HCT116 (cell line): ENCODE measurements around the gene RRAGC. TPM values are rescaled to one million over a fixed set of nuclear protein-coding genes. Genes with fewer than 3 reads are reported as not detected.

Experiments used
- ATAC-seq: fragments of 200-7000 bp; cut with Tn5 transposase; 2 replicates; pipeline ENCODE4 v1.9.1; 2020; ENCODE audit warnings: mild to moderate bottlenecking, moderate library complexity
- BruUV-seq: library from RNA; stranded (reverse); fragments of 400-500 nt; replicated peaks from 2 replicates; lab custom pipeline; 2021; lab: Mats Ljungman, UMichigan
- CTCF ChIA-PET: fragments of 300-600 bp; sonication (Branson Sonifier 250); formaldehyde crosslinking; loops from one replicate; lab custom pipeline; 2021; ENCODE audit warnings: antibody characterized with exemption; lab: Charles Lee
- POLR2A ChIA-PET: fragments of 300-600, 350-600 bp; sonication (Branson Sonifier 250); formaldehyde crosslinking; loops from one replicate; lab custom pipeline; 2021; ENCODE audit warnings: antibody characterized with exemption; lab: Charles Lee
- RAD21 ChIA-PET, 2 experiments: fragments of 300-600 bp; sonication (Branson Sonifier 250); formaldehyde crosslinking; loops; one replicate each; lab custom pipeline; 2023; ENCODE audit warnings: low total read pairs in 2 of 2; ENCODE audit not compliant: uncharacterized antibody in 2 of 2, unreplicated experiment in 2 of 2, low non-redundant PET in 1 of 2; lab: Charles Lee
- DNase-seq: peaks from one replicate; pipeline ENCODE4 v3.0.0-alpha.2; 2010; ENCODE audit warnings: low read depth, low spot score
- H2AFZ ChIP-seq: fragments of 200-600 bp; shearing (Covaris generic), sonication (generic); 2 replicates; pipeline ENCODE4 v1.6.1; 2017; ENCODE audit warnings: low read depth, mixed run types, mixed read lengths, antibody characterized with exemption, low read length; ENCODE audit not compliant: poor library complexity, severe bottlenecking
- H3K27ac ChIP-seq: 2 replicates; pipeline ENCODE4 v1.5.1; 2012; ENCODE audit warnings: low read depth, low read length
- H3K27me3 ChIP-seq: fragments of 200-600 bp; sonication (generic); 2 replicates; pipeline ENCODE4 v1.6.1; 2016; ENCODE audit warnings: mixed run types, low read length, mixed read lengths; ENCODE audit not compliant: insufficient read depth
- H3K36me3 ChIP-seq, 2 experiments: fragments of 200-500 bp in 1 of 2; fragments of 200-600 bp in 1 of 2; sonication (Bioruptor generic) in 1 of 2; sonication (generic) in 1 of 2; 2 replicates each; pipeline versions ENCODE4 v1.5.1 to v1.6.1; 2014 to 2016; ENCODE audit warnings: low read length in 2 of 2, inconsistent platforms in 1 of 2, mixed read lengths in 1 of 2, mixed run types in 1 of 2; ENCODE audit not compliant: insufficient read depth in 2 of 2, control insufficient read depth in 1 of 2
- H3K4me1 ChIP-seq, 2 experiments: fragments of 200-600 bp in 1 of 2; sonication (generic) in 1 of 2; 2 replicates each; pipeline versions ENCODE4 v1.5.1 to v1.6.1; 2012 to 2017; ENCODE audit warnings: low read length in 2 of 2, inconsistent platforms in 1 of 2, mild to moderate bottlenecking in 1 of 2, mixed read lengths in 1 of 2, mixed run types in 1 of 2, moderate library complexity in 1 of 2; ENCODE audit not compliant: insufficient read depth in 2 of 2, control insufficient read depth in 1 of 2
- H3K4me2 ChIP-seq: fragments of 200-600 bp; sonication (generic); 2 replicates; pipeline ENCODE4 v1.6.1; 2017; ENCODE audit warnings: mixed run types, low read length, mixed read lengths
- H3K4me3 ChIP-seq, 2 experiments: fragments of 200-600 bp in 1 of 2; sonication (generic) in 1 of 2; replicated peaks in 1 of 2; 2 replicates each; pipeline ENCODE4 v1.5.1; 2011 to 2016; ENCODE audit warnings: low read length in 2 of 2, control low read depth in 1 of 2, low read depth in 1 of 2, mild to moderate bottlenecking in 1 of 2, mixed read lengths in 1 of 2, mixed run types in 1 of 2
- H3K79me2 ChIP-seq: fragments of 200-600 bp; sonication (generic); 2 replicates; pipeline ENCODE4 v1.6.1; 2017; ENCODE audit warnings: mild to moderate bottlenecking, mixed run types, low read length, moderate library complexity, mixed read lengths; ENCODE audit not compliant: insufficient read depth
- H3K9ac ChIP-seq: fragments of 200-600 bp; sonication (generic); 2 replicates; pipeline ENCODE4 v1.6.1; 2016; ENCODE audit warnings: low read length, mixed read lengths
- H3K9me2 ChIP-seq: fragments of 200-600 bp; sonication (generic), shearing (Covaris generic); 2 replicates; pipeline ENCODE4 v1.6.1; 2017; ENCODE audit warnings: mixed run types, mild to moderate bottlenecking, moderate library complexity; ENCODE audit not compliant: insufficient read depth
- H3K9me3 ChIP-seq, 2 experiments: fragments of 200-500 bp in 1 of 2; fragments of 200-600 bp in 1 of 2; sonication (Bioruptor generic) in 1 of 2; sonication (generic) in 1 of 2; 2 replicates each; pipeline ENCODE4 v1.6.1; 2014 to 2017; ENCODE audit warnings: low read length in 2 of 2, mixed read lengths in 2 of 2, inconsistent platforms in 1 of 2, low read depth in 1 of 2, mild to moderate bottlenecking in 1 of 2, mixed run types in 1 of 2, moderate library complexity in 1 of 2; ENCODE audit not compliant: control insufficient read depth in 1 of 2, insufficient read depth in 1 of 2
- H4K20me1 ChIP-seq: fragments of 200-600 bp; sonication (generic), shearing (Covaris generic); 2 replicates; pipeline ENCODE4 v1.6.1; 2017; ENCODE audit warnings: mixed run types, mild to moderate bottlenecking, moderate library complexity; ENCODE audit not compliant: insufficient read depth
- CEBPB ChIP-seq: IDR thresholded peaks from 2 replicates; pipeline ENCODE4 v1.6.1; 2012; ENCODE audit warnings: low read depth
- ELF1 ChIP-seq: IDR thresholded peaks from 2 replicates; pipeline ENCODE4 v1.6.1; 2012; ENCODE audit warnings: low read depth, borderline replicate concordance
- EZH2phosphoT487 ChIP-seq: fragments of 200-600 bp; IDR thresholded peaks from 2 replicates; pipeline ENCODE4 v1.6.1; 2018; ENCODE audit warnings: antibody characterized with exemption, borderline replicate concordance
- POLR2A ChIP-seq: IDR thresholded peaks from 2 replicates; pipeline ENCODE4 v1.7.0; 2011; ENCODE audit warnings: borderline replicate concordance; ENCODE audit not compliant: insufficient read depth, insufficient read length; ENCODE audit errors: extremely low read depth
- POLR2AphosphoS5 ChIP-seq: IDR thresholded peaks from 2 replicates; pipeline ENCODE4 v1.6.1; 2011; ENCODE audit warnings: mild to moderate bottlenecking, low read depth, low read length, moderate library complexity
- SP1 ChIP-seq: IDR thresholded peaks from 2 replicates; pipeline ENCODE4 v1.6.1; 2012; ENCODE audit warnings: low read depth
- SRF ChIP-seq: IDR thresholded peaks from 2 replicates; pipeline ENCODE4 v1.6.1; 2012; ENCODE audit warnings: low read depth
- ZFX ChIP-seq: fragments of 450-650 bp; IDR thresholded peaks from 2 replicates; pipeline ENCODE4 v1.6.1; 2017
- intact Hi-C: fragments of 100-400 bp; cut with micrococcal nuclease; formaldehyde crosslinking; loops from 2 replicates; pipeline ENCODE4 v1.10.0; 2022
- total RNA-seq: library from RNA; stranded (reverse); gene quantifications from one replicate; pipeline ENCODE4 v1.2.1, GENCODE V29; 2021; ENCODE audit not compliant: unreplicated experiment
- TF ChIP-seq, protein P1 (sequence below): IDR thresholded peaks from 2 replicates; pipeline ENCODE4 v1.6.1; 2012; ENCODE audit warnings: low read depth
- TF ChIP-seq, protein P2 (sequence below), 3 experiments: fragments of 200-600 bp in 1 of 3; sonication (generic) in 1 of 3; IDR thresholded peaks in 2 of 3; conservative IDR thresholded peaks in 1 of 3; 2 replicates each; pipeline ENCODE4 v1.5.1; 2012 to 2017; ENCODE audit warnings: low read depth in 2 of 3, low read length in 2 of 3, antibody characterized with exemption in 1 of 3, borderline replicate concordance in 1 of 3, control low read depth in 1 of 3, mild to moderate bottlenecking in 1 of 3, mixed read lengths in 1 of 3, mixed run types in 1 of 3, moderate library complexity in 1 of 3; ENCODE audit not compliant: insufficient read depth in 1 of 3

The RRAGC gene
- total RNA-seq, 1 experiment from 2014 or later, result 11.7 TPM

DNA sequence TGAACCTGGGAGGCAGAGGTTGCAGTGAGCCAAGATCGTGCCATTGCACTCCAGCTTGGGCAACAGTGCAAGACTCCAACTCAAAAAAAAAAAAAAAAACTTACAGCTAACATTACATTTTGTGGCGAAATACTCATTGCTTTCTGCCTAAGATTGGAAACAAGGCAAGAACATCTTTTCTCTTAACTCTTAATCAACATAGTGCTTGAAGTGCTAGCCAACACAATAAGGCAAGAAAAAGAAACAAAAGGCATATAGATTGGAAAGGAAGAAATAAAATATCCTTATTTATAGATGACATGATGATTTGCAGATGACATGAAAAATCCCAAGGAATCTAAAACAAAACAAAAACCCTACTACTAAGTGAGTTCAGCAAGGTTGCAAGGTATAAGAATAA lies 46.4 kb upstream of the RRAGC start (continued):
- TF ChIP-seq, protein P1, sequence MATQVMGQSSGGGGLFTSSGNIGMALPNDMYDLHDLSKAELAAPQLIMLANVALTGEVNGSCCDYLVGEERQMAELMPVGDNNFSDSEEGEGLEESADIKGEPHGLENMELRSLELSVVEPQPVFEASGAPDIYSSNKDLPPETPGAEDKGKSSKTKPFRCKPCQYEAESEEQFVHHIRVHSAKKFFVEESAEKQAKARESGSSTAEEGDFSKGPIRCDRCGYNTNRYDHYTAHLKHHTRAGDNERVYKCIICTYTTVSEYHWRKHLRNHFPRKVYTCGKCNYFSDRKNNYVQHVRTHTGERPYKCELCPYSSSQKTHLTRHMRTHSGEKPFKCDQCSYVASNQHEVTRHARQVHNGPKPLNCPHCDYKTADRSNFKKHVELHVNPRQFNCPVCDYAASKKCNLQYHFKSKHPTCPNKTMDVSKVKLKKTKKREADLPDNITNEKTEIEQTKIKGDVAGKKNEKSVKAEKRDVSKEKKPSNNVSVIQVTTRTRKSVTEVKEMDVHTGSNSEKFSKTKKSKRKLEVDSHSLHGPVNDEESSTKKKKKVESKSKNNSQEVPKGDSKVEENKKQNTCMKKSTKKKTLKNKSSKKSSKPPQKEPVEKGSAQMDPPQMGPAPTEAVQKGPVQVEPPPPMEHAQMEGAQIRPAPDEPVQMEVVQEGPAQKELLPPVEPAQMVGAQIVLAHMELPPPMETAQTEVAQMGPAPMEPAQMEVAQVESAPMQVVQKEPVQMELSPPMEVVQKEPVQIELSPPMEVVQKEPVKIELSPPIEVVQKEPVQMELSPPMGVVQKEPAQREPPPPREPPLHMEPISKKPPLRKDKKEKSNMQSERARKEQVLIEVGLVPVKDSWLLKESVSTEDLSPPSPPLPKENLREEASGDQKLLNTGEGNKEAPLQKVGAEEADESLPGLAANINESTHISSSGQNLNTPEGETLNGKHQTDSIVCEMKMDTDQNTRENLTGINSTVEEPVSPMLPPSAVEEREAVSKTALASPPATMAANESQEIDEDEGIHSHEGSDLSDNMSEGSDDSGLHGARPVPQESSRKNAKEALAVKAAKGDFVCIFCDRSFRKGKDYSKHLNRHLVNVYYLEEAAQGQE, result no peak

DNA sequence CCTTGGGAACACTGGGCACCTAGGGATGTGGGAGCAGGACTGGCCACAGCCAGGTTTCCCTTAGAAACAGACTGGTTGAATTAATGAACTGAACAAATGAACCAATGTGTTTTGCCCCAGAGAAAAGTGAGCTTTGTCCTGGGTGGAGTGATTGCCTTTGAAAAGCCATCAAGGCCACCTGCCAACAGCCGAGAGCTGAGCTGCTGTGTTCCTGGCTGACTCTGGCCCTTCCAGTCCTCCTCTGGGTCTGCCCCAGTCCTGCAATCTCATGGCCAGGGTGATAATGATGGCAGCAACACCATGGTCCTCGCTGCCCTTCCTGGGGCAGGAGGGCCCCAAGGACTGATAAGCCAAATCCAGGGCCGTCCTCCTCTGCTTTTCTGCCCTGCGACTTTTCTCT lies 40.0 kb upstream of the RRAGC start:
- DNase-seq (no peak), ATAC-seq (no peak)
- Histone ChIP-seq H4K20me1 (no peaks in the 10 kb centered on the region), H3K4me3 (no peak overlapping the region), H3K9ac (no peak overlapping the region), H2AFZ (no peak overlapping the region), H3K4me1 (no peaks in the 10 kb centered on the region), H3K79me2 (no peaks in the 10 kb centered on the region), H3K27ac (no peak overlapping the region), H3K27me3 (no peaks in the 10 kb centered on the region), H3K36me3 (no peaks in the 10 kb centered on the region), H3K9me2 (no peaks in the 10 kb centered on the region), H3K4me2 (no peak overlapping the region), H3K9me3 (no peaks in the 10 kb centered on the region)
- no peak for TF ChIP-seq ZFX
- TF ChIP-seq POLR2AphosphoS5, result no peak
- TF ChIP-seq EZH2phosphoT487, result no peak
- TF ChIP-seq, protein P2, sequence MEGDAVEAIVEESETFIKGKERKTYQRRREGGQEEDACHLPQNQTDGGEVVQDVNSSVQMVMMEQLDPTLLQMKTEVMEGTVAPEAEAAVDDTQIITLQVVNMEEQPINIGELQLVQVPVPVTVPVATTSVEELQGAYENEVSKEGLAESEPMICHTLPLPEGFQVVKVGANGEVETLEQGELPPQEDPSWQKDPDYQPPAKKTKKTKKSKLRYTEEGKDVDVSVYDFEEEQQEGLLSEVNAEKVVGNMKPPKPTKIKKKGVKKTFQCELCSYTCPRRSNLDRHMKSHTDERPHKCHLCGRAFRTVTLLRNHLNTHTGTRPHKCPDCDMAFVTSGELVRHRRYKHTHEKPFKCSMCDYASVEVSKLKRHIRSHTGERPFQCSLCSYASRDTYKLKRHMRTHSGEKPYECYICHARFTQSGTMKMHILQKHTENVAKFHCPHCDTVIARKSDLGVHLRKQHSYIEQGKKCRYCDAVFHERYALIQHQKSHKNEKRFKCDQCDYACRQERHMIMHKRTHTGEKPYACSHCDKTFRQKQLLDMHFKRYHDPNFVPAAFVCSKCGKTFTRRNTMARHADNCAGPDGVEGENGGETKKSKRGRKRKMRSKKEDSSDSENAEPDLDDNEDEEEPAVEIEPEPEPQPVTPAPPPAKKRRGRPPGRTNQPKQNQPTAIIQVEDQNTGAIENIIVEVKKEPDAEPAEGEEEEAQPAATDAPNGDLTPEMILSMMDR (IDR thresholded peaks at IDR 0.05 in 2 of 3, conservative IDR thresholded peaks at IDR 0.05 in 1 of 3; ENCODE audit: borderline replicate concordance in 1 of 3, insufficient read depth in 1 of 3, low read depth in 2 of 3, low read length in 2 of 3), result no peak
- TF ChIP-seq SP1, result no peak
- no peak for TF ChIP-seq SRF
- no peak for TF ChIP-seq CEBPB
- no peak for TF ChIP-seq POLR2A
- TF ChIP-seq ELF1, result no peak
- TF ChIP-seq, protein P1, result no peak
- intact Hi-C loops, result no loop called here
- CTCF ChIA-PET, result no interaction called here
- POLR2A ChIA-PET, result no interaction called here
- RAD21 ChIA-PET, result no interaction called here
- no TSS peak for BruUV-seq
